Measurements from ENCODE around the gene TARS1. TPM values are rescaled to one million over a fixed set of nuclear protein-coding genes. Genes with fewer than 3 reads are reported as not detected.

The TARS1 gene
- total RNA-seq, 2 donors from 2014 or later, result 45.8 to 66.6 TPM

DNA sequence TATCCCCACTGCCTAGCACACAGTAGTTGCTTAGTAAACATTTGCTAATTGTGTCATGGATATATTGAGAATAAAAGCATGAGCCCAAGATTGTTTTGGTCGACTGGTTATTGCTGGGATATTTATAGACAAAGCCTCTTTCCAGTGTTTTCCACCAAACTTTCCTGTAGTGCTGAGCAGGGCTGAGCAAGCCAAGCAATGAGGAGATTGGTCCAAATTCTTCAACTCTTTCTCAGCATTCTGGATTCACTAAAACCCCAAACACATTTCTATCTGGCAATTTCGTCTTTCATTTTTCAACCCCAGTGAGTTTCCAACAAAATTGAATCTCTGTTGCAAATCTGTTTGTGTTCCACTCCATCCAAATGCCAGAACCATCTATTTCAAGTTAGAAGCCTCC, 31.9 kb upstream of the TARS1 start:
- Histone ChIP-seq H3K4me1 (no peaks in the 10 kb centered on the region), H3K9me3 (no peaks in the 10 kb centered on the region), H3K36me3 (no peaks in the 10 kb centered on the region), H3K27ac (no peak overlapping the region), H3K4me3 (no peak overlapping the region), H3K27me3 (no peaks in the 10 kb centered on the region)
- DNase-seq (ENCODE audit: low spot score), result no peak
- TF ChIP-seq, protein P1, sequence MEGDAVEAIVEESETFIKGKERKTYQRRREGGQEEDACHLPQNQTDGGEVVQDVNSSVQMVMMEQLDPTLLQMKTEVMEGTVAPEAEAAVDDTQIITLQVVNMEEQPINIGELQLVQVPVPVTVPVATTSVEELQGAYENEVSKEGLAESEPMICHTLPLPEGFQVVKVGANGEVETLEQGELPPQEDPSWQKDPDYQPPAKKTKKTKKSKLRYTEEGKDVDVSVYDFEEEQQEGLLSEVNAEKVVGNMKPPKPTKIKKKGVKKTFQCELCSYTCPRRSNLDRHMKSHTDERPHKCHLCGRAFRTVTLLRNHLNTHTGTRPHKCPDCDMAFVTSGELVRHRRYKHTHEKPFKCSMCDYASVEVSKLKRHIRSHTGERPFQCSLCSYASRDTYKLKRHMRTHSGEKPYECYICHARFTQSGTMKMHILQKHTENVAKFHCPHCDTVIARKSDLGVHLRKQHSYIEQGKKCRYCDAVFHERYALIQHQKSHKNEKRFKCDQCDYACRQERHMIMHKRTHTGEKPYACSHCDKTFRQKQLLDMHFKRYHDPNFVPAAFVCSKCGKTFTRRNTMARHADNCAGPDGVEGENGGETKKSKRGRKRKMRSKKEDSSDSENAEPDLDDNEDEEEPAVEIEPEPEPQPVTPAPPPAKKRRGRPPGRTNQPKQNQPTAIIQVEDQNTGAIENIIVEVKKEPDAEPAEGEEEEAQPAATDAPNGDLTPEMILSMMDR (IDR thresholded peaks at IDR 0.05), result no peak

DNA sequence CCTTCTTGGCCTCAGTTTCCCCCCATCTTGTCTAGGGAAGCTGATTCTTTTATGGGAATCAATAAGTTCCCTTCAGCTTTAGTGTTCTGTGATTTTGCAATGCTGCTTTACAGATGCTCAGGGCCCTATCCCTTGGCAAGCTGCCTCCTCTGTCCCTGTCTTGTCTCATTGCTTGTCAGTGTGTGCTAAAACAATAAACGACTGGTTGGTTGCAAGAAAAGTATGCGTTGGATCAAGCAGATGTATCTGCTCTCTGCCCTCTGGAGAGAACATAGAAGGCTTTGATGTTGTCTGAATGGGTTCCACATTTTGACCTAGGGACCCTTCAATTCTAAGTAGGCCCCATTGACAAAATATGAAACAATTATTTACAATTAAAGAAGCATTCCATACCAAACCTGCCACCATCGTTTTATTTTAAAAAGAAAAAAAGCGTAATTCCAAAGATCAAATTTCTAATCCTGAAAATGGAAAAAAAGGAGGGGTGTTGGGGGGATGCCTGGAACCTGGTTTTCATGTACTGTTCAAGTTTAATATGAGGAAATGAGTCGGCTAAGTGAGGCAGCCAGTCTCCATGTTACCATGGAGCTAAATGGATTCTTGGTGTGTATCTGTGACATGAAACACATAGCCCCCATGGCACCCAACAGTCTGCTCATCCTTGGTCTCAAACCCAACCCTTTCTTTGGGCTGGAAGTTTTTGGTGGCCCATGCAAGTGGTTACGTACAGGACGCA, 31.2 kb upstream of the TARS1 start:
- no peak for DNase-seq (ENCODE audit: low spot score)
- Histone ChIP-seq H3K9me3 (no peaks in the 10 kb centered on the region), H3K27me3 (no peaks in the 10 kb centered on the region), H3K4me3 (no peak overlapping the region), H3K4me1 (no peaks in the 10 kb centered on the region), H3K36me3 (no peaks in the 10 kb centered on the region), H3K27ac (no peak overlapping the region)
- TF ChIP-seq, protein P1 (IDR thresholded peaks at IDR 0.05), result no peak

DNA sequence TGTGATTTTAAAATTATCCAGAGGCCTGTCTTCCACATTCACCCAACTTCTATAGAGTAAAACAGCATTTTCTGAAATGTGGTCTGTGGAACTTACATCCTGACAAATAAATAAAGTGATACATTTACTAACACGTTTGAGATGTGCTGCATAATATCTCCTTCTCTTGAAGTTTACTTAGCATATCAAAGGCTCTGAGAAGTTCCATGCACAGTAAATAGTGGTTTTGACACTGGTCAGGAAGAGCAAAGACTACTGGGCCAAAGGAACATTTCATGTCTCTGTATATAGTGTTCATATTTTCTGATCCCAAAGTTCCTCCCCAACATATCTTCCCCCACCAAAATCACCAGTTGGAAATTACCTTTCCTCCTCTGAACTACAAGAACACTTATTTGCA, 30.5 kb upstream of the TARS1 start:
- TF ChIP-seq, protein P1 (IDR thresholded peaks at IDR 0.05), result no peak
- H3K36me3 ChIP-seq, result no peaks in the 10 kb centered on the region
- H3K4me3 ChIP-seq, result no peak overlapping the region
- no peaks in the 10 kb centered on the region for H3K9me3 ChIP-seq
- no peaks in the 10 kb centered on the region for H3K27me3 ChIP-seq
- DNase-seq (ENCODE audit: low spot score), result no peak
- no peak overlapping the region for H3K27ac ChIP-seq
- H3K4me1 ChIP-seq, result no peaks in the 10 kb centered on the region

DNA sequence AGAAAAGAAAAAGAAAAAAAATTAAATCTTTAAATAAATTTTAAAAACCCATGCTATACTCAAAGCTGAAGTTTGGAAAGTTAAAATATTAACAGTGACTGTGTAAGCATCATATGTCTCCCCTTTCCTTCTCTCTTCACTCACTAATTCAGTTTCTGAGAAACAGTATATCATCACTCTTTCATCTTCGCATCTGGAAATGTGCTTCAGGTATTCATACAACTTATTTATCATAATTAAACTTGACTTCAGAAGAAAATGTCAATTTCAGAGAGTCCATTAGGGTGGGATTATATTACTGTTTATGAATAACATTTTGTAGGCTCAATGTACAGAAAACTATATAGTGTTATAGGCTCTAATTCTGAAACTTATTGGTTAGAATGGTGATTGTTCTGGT, 29.3 kb upstream of the TARS1 start:
- no peaks in the 10 kb centered on the region for H3K9me3 ChIP-seq
- no peaks in the 10 kb centered on the region for H3K27me3 ChIP-seq
- no peak for DNase-seq (ENCODE audit: low spot score)
- H3K27ac ChIP-seq, result no peak overlapping the region
- H3K4me1 ChIP-seq, result no peaks in the 10 kb centered on the region
- H3K4me3 ChIP-seq, result no peak overlapping the region
- TF ChIP-seq, protein P1 (IDR thresholded peaks at IDR 0.05), result no peak
- no peaks in the 10 kb centered on the region for H3K36me3 ChIP-seq

DNA sequence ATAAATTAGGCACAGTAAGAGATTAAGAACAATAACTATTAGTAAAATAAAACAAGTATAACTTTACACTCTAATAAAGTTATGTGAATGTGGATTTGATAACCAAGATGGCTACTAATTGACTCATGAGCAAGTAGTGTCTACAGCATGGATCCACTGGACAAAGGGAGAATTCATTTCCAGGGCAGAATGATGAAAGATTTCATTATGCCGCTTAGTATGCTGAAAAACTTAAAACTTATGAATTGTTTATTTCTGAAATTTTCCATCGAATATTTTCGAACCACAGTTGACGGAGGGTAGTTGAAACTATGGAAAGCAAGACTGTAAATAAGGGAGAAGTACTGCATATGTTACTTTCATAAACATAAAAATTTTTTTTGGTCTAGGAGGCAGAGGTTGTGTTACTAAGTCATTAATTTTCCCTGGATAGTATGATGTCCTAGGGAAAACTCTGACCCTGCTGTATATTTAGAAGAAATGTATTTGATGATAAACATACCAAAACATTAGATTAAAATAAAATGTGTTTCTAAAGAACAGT, 24.9 kb upstream of the TARS1 start:
- Histone ChIP-seq H3K27ac (no peak overlapping the region), H3K4me3 (no peak overlapping the region), H3K4me1 (no peaks in the 10 kb centered on the region), H3K36me3 (no peaks in the 10 kb centered on the region), H3K9me3 (no peaks in the 10 kb centered on the region), H3K27me3 (no peaks in the 10 kb centered on the region)
- DNase-seq (ENCODE audit: low spot score), result no peak
- TF ChIP-seq, protein P1 (IDR thresholded peaks at IDR 0.05), result no peak

DNA sequence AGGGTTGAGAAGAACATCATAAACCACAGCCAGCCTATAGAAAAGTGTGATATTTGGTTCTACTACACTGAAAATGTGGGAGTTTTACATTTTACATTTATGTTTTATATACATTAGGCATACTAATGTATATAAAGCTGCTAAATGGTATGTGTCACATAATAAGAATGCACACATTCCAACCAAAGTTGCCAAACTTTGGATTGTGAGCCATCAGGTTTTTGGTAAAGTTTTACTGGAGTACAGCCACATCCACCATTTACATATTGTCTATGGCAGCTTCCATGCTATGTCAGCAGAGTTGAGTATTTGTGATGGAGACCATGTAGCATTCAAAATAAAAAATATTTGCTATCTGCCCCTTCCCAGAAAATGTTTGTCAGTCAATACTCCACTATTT, 23.1 kb upstream of the TARS1 start:
- H3K4me1 ChIP-seq, result no peaks in the 10 kb centered on the region
- H3K27me3 ChIP-seq, result no peaks in the 10 kb centered on the region
- TF ChIP-seq, protein P1 (IDR thresholded peaks at IDR 0.05), result no peak
- no peaks in the 10 kb centered on the region for H3K9me3 ChIP-seq
- H3K4me3 ChIP-seq, result no peak overlapping the region
- no peak overlapping the region for H3K27ac ChIP-seq
- DNase-seq (ENCODE audit: low spot score), result no peak
- H3K36me3 ChIP-seq, result no peaks in the 10 kb centered on the region

Measured in right atrium auricular region (tissue), 2 donors.